GM12878 (cell line): ENCODE measurements around the gene GALNTL6. TPM values are rescaled to one million over a fixed set of nuclear protein-coding genes. Genes with fewer than 3 reads are reported as not detected.

Experiments
- ATAC-seq: fragments of 200-7000 bp; cut with Tn5 transposase; 3 replicates; pipeline ENCODE4 v1.9.1; 2020; ENCODE audit warnings: mild to moderate bottlenecking, moderate library complexity
- BruUV-seq: library from RNA; stranded (reverse); fragments of 400-500 nt; replicated peaks from 2 replicates; lab custom pipeline; 2021; lab: Mats Ljungman, UMichigan
- CTCF ChIA-PET: fragments of 300-600 bp; sonication (Branson Sonifier 250); formaldehyde crosslinking; extraction: SDS; loops from one replicate; lab custom pipeline; 2021; ENCODE audit warnings: inconsistent platforms; lab: Yijun Ruan, JAX
- POLR2A ChIA-PET: fragments of 350-600 bp; formaldehyde crosslinking; extraction: SDS; loops from one replicate; lab custom pipeline; 2021; ENCODE audit warnings: inconsistent platforms; lab: Charles Lee
- RAD21 ChIA-PET: fragments of 300-600 bp; sonication (Branson Sonifier 250); formaldehyde crosslinking; loops from one replicate; lab custom pipeline; 2023; ENCODE audit warnings: antibody characterized with exemption; ENCODE audit not compliant: unreplicated experiment; lab: Charles Lee
- SMC1A ChIA-PET: fragments of 300-600 bp; sonication (Branson Sonifier 250); formaldehyde crosslinking; loops from one replicate; lab custom pipeline; 2023; ENCODE audit not compliant: unreplicated experiment, uncharacterized antibody; lab: Charles Lee
- DNase-seq: peaks from one replicate; pipeline ENCODE4 v3.0.0-alpha.2; 2011; ENCODE audit warnings: low read depth, low spot score
- FAIRE-seq: peaks from 3 replicates; lab custom pipeline; 2011; peaks lifted over from hg19 to GRCh38; lab: Jason Lieb, UNC
- H2AFZ ChIP-seq: 2 replicates; pipeline ENCODE4 v1.6.0; 2011; ENCODE audit warnings: low read depth, low read length, control low read depth; ENCODE audit not compliant: control insufficient read depth
- H3K27ac ChIP-seq: 2 replicates; pipeline ENCODE4 v1.5.1; 2011; ENCODE audit warnings: control low read depth; ENCODE audit not compliant: control insufficient read depth, insufficient read depth
- H3K27me3 ChIP-seq, 2 experiments: replicated peaks in 1 of 2; 2 replicates each; pipeline versions ENCODE4 v1.6.0 to v1.6.1; 2011; ENCODE audit warnings: low read length in 1 of 2; ENCODE audit not compliant: control insufficient read depth in 2 of 2, insufficient read depth in 2 of 2
- H3K36me3 ChIP-seq, 2 experiments: 2 replicates each; pipeline ENCODE4 v1.5.1; 2011; ENCODE audit warnings: low read length in 1 of 2; ENCODE audit not compliant: control insufficient read depth in 2 of 2, insufficient read depth in 2 of 2
- H3K4me1 ChIP-seq: 2 replicates; pipeline ENCODE4 v1.6.1; 2011; ENCODE audit warnings: mild to moderate bottlenecking, low read length, moderate library complexity, mixed read lengths; ENCODE audit not compliant: control insufficient read depth, insufficient read depth
- H3K4me2 ChIP-seq: 2 replicates; pipeline ENCODE4 v1.6.0; 2011; ENCODE audit warnings: control low read depth; ENCODE audit not compliant: control insufficient read depth, insufficient read depth
- H3K4me3 ChIP-seq: fragments of 200-600 bp; sonication (generic); 2 replicates; pipeline ENCODE4 v1.5.1; 2016
- H3K79me2 ChIP-seq: 2 replicates; pipeline ENCODE4 v1.6.0; 2011; ENCODE audit warnings: low read length; ENCODE audit not compliant: control insufficient read depth, insufficient read depth
- H3K9ac ChIP-seq: 2 replicates; pipeline ENCODE4 v1.8.0; 2011; ENCODE audit warnings: low read length, control low read depth, mixed read lengths; ENCODE audit not compliant: control insufficient read depth, insufficient read depth
- H3K9me3 ChIP-seq: replicated peaks from 3 replicates; pipeline ENCODE4 v1.5.1; 2011; ENCODE audit warnings: mild to moderate bottlenecking, low read length; ENCODE audit not compliant: control insufficient read depth, insufficient read depth
- H4K20me1 ChIP-seq: 2 replicates; pipeline ENCODE4 v1.6.0; 2011; ENCODE audit not compliant: control insufficient read depth, insufficient read depth
- NFYB ChIP-seq: IDR thresholded peaks from 2 replicates; pipeline ENCODE4 v1.6.1; 2011; ENCODE audit warnings: low read depth, mild to moderate bottlenecking, low read length, improper control_type of control experiment, moderate library complexity; ENCODE audit not compliant: insufficient read depth
- in situ Hi-C: fragments of 300-500 bp; cut with MboI; formaldehyde crosslinking; loops from 9 replicates; pipeline ENCODE4 v1.14.3; 2018; ENCODE audit warnings: mixed read lengths
- intact Hi-C: fragments of 100-400 bp; cut with micrococcal nuclease; formaldehyde crosslinking; loops from one replicate; pipeline ENCODE4 v1.14.2; 2022; ENCODE audit not compliant: unreplicated experiment
- polyA plus RNA-seq, 11 experiments: library from polyadenylated mRNA; depleted of rRNA in 4 of 11; unstranded in 6 of 11; stranded (reverse) in 5 of 11; fragments of >200 nt; fragmentation: Nextera tagmentation in 4 of 11; fragmentation: Illumina TruSeq in 1 of 11; extraction: Ambion mirVana in 4 of 11; extraction: Trizol in 1 of 11; gene quantifications; 1 replicate in 1 of 11; 2 replicates in 10 of 11; pipeline versions ENCODE4 v1.2.1 to v1.2.3, GENCODE V29; 2011 to 2016; ENCODE audit warnings: inconsistent platforms in 2 of 11, missing spikeins in 2 of 11, low read depth in 1 of 11
- total RNA-seq, 4 experiments: library from RNA; depleted of rRNA in 3 of 4; stranded (reverse); fragments of >200 nt in 3 of 4; fragmentation: Illumina TruSeq in 1 of 4; extraction: Trizol in 1 of 4; gene quantifications; 2 replicates each; pipeline versions ENCODE4 v1.2.1 to v1.2.3, GENCODE V29; 2013 to 2021
- TF ChIP-seq, protein P1 (sequence below): fragments of 150-350 bp; IDR thresholded peaks from 2 replicates; pipeline ENCODE4 v1.6.1; 2014; ENCODE audit warnings: mild to moderate bottlenecking, low read depth, low read length
- TF ChIP-seq, protein P2 (sequence below): IDR thresholded peaks from 2 replicates; pipeline ENCODE4 v1.6.1; 2012; ENCODE audit warnings: low read depth, low read length, improper control_type of control experiment
- TF ChIP-seq, protein P3 (sequence below): fragments of 450-650 bp; IDR thresholded peaks from 2 replicates; pipeline ENCODE4 v1.6.1; 2014; ENCODE audit warnings: mild to moderate bottlenecking
- TF ChIP-seq, protein P4 (sequence below): IDR thresholded peaks from 2 replicates; pipeline ENCODE4 v1.6.1; 2011; ENCODE audit warnings: borderline replicate concordance, low read depth, mild to moderate bottlenecking, moderate library complexity, low read length; ENCODE audit not compliant: insufficient read depth, poor library complexity, severe bottlenecking

Gene GALNTL6
- total and polyA plus RNA-seq, 10 of the 15 experiments (the other 5 are each of a cell fraction or from before 2014, with no cell fraction given): 0.01 to 0.29 TPM; not detected in 8

DNA sequence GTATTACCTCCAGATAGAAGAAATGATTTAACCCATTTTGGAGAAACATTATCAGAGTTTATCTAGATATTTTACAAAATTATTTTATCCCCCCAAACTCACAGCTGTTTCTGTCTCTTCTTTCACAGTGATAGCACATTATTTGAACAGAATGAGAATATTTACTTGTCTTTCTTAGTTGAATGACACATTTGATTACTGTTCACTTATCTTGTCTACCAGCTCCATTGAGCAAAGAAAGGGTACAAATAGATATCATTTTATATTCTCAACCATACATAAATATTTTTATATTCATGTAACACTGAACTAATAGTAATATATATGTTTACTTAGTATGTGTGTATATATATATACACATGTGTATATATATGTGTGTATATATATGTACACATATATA, 364.2 kb downstream of the GALNTL6 start:
- BruUV-seq: no TSS peak
- Histone ChIP-seq H3K4me3 (no peak overlapping the region), H3K36me3 (no peaks in the 10 kb centered on the region), H3K27me3 (no peaks in the 10 kb centered on the region), H3K79me2 (no peaks in the 10 kb centered on the region), H3K9me3 (no peaks in the 10 kb centered on the region), H2AFZ (no peak overlapping the region), H4K20me1 (no peaks in the 10 kb centered on the region), H3K4me1 (no peaks in the 10 kb centered on the region), H3K4me2 (no peak overlapping the region), H3K27ac (no peak overlapping the region), H3K9ac (no peak overlapping the region)
- SMC1A ChIA-PET: no interaction called here
- TF ChIP-seq, protein P1, sequence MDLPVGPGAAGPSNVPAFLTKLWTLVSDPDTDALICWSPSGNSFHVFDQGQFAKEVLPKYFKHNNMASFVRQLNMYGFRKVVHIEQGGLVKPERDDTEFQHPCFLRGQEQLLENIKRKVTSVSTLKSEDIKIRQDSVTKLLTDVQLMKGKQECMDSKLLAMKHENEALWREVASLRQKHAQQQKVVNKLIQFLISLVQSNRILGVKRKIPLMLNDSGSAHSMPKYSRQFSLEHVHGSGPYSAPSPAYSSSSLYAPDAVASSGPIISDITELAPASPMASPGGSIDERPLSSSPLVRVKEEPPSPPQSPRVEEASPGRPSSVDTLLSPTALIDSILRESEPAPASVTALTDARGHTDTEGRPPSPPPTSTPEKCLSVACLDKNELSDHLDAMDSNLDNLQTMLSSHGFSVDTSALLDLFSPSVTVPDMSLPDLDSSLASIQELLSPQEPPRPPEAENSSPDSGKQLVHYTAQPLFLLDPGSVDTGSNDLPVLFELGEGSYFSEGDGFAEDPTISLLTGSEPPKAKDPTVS: no peak
- TF ChIP-seq, protein P2, sequence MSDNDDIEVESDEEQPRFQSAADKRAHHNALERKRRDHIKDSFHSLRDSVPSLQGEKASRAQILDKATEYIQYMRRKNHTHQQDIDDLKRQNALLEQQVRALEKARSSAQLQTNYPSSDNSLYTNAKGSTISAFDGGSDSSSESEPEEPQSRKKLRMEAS: no peak
- no peak for TF ChIP-seq NFYB
- TF ChIP-seq, protein P3, sequence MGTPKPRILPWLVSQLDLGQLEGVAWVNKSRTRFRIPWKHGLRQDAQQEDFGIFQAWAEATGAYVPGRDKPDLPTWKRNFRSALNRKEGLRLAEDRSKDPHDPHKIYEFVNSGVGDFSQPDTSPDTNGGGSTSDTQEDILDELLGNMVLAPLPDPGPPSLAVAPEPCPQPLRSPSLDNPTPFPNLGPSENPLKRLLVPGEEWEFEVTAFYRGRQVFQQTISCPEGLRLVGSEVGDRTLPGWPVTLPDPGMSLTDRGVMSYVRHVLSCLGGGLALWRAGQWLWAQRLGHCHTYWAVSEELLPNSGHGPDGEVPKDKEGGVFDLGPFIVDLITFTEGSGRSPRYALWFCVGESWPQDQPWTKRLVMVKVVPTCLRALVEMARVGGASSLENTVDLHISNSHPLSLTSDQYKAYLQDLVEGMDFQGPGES: no peak
- TF ChIP-seq, protein P4, sequence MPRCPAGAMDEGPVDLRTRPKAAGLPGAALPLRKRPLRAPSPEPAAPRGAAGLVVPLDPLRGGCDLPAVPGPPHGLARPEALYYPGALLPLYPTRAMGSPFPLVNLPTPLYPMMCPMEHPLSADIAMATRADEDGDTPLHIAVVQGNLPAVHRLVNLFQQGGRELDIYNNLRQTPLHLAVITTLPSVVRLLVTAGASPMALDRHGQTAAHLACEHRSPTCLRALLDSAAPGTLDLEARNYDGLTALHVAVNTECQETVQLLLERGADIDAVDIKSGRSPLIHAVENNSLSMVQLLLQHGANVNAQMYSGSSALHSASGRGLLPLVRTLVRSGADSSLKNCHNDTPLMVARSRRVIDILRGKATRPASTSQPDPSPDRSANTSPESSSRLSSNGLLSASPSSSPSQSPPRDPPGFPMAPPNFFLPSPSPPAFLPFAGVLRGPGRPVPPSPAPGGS: no peak
- intact Hi-C loops (no loop called here), in situ Hi-C loops (no loop called here)
- POLR2A ChIA-PET: no interaction called here
- RAD21 ChIA-PET: no interaction called here
- ATAC-seq (no peak), DNase-seq (no peak), FAIRE-seq (no peak)
- CTCF ChIA-PET: no interaction called here
